Stimulated activated CD8-positive, alpha-beta memory T cell treated with anti-CD3 and anti-CD28 coated beads, Interleukin-7, amount 100 ng/mL, for 48 hours (primary cell): ENCODE measurements around the gene STEAP2.
"Not testable (repeated sequence)": the region's sequence is repeated elsewhere in the genome, so short reads cannot be mapped to it uniquely, and the experiment has no call there.

Experiments
- DNase-seq, 2 donors: peaks; one replicate each; pipeline ENCODE4 v3.0.0-alpha.2; 2020; ENCODE audit warnings: low read depth in 1 of 2; ENCODE audit errors: extremely low read depth in 1 of 2

The STEAP2 gene

DNA sequence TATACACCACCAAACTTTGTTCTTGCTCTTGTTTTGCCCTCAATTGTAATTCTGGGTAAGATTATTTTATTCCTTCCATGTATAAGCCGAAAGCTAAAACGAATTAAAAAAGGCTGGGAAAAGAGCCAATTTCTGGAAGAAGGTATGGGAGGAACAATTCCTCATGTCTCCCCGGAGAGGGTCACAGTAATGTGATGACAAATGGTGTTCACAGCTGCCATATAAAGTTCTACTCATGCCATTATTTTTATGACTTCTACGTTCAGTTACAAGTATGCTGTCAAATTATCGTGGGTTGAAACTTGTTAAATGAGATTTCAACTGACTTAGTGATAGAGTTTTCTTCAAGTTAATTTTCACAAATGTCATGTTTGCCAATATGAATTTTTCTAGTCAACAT, 20.9 kb downstream of the STEAP2 start:
- no peak for DNase-seq

DNA sequence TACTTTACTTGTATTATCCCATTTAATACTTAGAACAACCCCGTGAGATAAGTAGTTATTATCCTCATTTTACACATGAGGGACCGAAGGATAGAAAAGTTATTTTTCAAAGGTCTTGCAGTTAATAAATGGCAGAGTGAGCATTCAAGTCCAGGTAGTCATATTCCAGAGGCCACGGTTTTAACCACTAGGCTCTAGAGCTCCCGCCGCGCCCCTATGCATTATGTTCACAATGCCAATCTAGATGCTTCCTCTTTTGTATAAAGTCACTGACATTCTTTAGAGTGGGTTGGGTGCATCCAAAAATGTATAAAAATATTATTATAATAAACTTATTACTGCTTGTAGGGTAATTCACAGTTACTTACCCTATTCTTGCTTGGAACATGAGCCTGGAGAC, 22.0 kb downstream of the STEAP2 start:
- no peak for DNase-seq

DNA sequence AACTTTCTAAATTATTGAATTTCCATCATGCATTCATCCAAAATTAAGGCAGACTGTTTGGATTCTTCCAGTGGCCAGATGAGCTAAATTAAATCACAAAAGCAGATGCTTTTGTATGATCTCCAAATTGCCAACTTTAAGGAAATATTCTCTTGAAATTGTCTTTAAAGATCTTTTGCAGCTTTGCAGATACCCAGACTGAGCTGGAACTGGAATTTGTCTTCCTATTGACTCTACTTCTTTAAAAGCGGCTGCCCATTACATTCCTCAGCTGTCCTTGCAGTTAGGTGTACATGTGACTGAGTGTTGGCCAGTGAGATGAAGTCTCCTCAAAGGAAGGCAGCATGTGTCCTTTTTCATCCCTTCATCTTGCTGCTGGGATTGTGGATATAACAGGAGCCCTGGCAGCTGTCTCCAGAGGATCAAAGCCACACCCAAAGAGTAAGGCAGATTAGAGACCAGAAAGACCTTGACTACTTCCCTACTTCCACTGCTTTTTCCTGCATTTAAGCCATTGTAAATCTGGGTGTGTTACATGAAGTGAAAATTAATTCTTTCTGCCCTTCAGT, 25.3 kb downstream of the STEAP2 start:
- DNase-seq = no peak

DNA sequence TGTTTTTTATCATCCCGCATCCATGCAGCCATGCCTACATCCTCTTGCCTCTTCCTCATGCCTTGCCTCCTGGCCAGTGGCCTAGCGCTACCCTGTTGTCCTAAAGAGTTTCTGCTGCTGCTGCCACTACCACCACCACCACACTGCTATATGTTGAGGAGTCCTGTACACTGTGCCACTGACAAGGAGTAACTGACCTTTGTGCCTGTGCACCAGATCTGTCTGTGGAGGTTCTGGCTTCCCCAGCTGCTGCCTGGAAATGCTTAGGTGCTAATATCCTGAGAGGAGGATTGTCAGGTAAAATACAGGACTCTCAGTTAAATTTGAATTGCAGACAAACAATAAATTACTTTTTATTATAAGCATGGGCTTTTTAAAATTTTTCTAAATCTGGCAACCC, 26.5 kb downstream of the STEAP2 start:
- no peak for DNase-seq

DNA sequence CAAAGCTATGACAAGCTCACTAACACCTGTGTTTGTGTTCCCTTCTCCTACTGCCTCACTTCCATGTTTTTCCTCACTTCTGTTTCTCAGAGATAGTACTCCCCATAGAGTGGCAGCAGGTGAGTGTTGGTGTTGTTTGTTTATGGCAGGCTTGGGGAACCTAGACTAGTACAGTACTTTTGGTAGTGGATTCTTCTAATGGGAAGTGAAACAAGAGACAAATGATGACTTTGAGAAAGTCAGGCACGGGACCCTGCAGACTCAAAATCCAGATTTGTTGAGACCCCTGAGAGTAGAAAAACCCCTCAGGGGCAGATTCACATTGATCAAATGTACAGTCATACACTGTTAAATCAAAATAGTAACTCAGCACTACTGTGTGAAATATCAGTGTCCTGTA, 27.0 kb downstream of the STEAP2 start:
- no peak for DNase-seq

DNA sequence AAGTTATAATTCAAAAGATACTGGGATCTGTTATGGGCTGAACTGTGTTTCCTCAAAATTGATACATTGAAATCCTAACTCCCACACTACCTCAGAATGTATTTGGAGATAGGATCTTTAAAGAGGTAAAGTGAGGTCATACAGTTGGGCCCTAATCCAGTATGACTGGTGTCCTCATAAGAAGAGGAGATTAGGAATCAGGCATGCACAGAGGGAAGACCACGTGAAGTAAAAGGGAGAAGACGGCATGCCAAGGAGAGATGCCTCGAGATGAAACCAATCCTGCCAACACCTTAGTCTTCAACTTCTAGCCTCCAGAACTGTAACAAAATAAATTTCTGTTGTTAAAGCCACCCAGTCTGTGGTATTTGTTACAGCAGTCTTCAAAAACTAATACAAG, 27.5 kb downstream of the STEAP2 start:
- DNase-seq = no peak

DNA sequence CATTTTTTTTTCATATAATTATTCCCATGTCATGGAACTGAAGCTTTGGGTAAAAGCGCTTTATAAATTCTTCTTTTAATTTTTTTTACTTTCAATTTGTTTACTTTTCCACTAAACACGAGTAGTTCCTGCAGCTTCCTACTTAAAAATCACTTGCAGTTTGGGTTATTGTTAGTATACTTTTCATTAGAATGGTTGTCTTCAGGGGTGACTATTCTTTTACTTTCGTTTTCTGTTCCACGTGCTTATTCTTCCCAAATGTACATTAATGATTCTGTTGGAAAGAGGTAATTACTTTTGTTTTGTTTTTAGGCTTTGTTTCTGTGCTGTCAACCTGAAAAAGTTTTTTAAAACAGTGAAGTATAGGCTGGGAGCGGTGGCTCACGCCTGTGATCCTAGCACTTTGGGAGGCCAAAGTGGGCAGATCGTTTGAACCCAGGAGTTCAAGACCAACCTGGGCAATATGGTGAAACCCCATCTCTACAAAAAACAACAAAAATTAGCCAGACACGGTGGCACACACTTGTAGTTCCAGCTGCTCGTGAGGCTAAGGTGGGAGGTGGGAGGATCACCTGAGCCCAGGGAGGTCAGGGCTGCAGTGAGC, 28.2 kb downstream of the STEAP2 start:
- DNase-seq = no peak

DNA sequence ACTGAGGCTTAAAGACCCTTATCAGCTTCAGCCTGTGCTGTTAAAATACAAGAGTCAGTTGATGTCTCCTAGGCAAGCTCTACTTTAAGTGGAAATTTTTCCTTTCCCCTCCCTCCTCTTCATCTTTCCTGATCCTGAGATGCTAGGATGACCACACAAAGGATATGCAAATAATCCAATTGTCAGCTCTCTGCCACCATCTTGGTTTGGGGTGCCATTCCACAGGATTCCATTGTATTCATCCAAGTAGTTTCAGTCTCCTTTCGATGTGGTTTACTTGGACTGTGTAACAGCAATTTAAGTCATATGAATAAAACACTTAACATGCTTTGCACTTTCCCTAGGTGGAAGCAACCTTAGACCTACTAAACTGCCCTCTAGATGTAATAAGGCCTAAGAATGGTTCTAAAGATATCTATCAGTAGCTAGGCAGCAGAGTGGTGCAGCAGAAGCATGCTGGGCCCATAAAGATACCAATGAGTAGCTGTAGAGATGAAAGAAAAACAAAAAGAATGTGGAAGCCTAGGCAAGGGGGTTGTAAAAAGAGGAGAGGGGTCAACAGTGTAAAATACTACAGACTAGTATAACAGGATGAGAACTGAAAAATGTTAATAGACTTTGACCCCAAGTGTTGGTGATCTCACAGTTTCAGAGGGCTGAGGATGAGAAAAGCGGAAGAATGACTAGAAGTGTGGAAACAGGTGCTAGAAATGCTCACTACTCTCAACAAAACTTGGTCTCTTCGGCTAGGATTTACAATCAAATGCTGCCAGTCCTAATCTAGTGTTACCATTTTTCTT, 31.0 kb downstream of the STEAP2 start:
- DNase-seq = no peak

DNA sequence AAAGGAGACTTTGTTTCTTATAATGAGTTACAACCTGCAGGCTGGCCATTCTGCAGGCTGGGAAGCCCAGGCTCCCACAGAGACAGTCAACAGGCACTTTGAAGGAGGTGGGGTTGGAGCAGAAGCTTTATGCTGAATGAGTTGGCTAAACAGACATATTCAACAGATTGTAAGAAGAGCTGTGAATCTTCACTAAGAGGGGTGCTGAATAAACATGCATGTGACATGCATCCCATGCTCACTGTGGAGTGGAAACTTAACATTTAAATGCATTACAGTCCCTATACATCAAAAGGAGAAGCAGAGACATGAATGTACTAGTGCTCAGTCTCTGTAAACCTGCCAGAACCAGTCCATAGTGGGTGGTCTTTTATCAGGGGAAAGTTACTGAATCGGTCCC, 32.0 kb downstream of the STEAP2 start:
- no peak for DNase-seq

DNA sequence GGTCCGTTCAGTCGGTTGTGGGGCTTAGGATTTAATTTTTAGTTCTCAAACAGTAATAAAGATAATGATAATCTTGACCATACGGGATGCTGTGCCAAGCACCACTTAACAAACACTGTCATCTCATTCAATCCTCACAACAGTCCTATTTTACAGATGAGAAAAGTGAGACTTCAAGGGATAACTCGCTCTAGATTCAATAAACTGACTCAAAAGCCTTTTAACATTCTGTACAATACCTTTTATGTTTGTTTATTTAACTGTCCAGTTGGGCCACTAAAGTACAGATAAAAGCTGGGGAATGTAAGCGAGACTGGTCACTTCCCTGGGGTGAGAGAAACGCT, 33.0 kb downstream of the STEAP2 start:
- DNase-seq = no peak

DNA sequence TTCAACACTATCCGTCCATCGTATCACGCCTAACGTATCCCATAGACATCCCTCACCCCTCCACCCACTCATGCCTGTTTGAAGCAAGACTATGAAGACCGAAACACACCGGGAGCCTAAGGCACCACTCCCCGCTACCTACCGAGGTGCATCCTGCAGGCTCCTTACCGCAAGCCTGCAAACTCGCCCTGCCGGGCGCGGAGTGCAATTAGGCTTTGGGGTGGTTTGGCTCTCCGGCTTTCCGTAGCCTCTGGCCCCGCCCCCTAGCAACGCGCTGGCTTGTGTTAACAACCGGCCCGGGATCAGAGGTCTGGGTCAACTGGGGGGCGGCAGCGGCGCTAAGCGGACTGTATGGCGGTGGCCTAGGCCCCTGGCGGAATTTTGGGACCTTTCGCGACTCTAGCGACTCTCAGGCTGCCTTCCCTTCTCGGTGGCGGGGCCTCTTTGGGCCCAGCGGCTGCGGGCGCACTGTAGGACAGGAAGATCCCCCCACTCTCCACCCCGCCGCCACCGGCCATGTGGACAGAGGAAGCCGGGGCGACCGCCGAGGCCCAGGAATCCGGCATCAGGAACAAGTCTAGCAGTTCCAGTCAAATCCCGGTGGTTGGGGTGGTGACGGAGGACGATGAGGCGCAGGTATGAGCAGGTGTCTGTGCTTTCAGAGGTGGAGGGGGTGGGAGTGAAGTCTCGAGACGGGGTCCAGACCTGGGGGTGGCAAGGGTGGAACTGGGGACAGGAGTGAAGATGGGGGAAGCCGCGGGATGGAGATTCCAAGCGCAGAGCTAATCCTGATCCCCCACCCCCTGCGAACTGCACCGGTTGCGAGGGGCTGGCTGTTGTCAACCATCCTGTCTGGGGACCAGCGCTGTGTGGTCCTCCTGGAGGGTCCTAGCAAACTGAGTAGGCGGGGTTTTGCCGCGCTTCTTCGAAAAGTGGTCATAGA, 33.6 kb downstream of the STEAP2 start, which contains the start of gene CFAP69:
TSS of gene CFAP69 (plus strand) at position 266 of the 943 bp plus-strand sequence. CDS start at position 517, 251 bp downstream.
- peak; percentile 66 to 82 for DNase-seq

DNA sequence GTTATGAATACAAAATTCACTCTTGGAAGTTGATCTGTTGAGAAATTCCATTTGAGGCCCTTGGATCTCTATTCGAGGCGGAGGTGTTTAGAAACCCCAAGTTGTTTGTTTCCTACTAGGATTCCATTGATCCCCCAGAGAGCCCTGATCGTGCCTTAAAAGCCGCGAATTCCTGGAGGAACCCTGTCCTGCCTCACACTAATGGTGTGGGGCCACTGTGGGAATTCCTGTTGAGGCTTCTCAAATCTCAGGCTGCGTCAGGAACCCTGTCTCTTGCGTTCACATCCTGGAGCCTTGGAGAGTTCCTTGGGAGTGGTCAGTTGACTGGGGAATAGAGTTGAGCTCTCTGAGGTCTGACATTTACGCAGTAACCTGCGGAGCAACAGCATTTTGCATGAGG, 34.6 kb downstream of the STEAP2 start:
- DNase-seq = no peak

DNA sequence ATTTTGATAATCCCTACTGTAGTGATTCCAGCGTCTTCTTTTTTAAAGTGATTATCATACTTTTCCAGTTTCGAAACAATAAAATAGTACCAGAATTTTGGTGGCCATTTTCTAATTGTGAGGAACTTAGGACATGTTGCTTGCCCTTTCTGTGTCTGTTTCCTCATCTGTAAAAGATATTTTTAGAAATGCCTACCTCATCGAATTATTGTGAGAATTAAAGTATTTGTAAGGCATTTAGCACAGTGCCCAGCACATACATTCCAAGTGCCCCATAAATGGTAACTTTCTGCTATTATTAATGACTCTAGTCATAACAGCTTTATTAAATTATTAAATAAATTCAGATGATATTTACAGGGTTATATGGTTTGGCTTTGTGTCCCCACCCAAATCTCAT, 37.2 kb downstream of the STEAP2 start:
- DNase-seq = no peak

DNA sequence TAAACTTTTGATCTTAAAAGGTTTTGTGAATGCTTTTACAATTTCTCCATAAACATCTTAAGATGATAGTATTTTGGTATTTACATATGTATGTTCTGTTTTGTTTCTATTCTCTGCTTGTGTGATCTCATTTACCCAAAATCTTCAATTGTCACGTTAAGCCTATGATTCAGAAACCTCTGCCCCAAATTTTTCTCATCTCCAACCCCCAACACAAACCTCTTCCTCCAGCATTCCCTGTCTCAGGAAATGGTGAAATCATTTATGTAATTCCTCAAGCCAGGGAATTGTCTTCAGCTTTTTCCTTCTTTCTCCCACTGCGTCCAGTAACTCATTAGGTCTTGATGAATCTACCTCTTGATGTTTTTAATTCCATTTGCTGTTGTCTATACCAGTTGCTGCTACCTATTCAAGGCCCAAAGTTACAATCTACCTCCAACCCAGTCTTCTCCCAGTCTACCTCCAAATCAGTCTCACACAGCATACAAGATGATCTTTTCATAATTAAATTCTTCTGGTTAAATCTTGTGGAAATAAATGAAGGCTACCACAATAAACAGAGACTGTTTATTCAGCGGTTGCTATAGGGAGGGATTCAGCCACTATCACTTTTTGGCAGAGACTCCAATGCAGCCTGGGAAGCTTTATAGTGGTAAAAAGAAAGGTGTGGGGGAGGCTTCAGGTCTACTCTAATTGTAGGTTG, 39.2 kb downstream of the STEAP2 start:
- DNase-seq = no peak

DNA sequence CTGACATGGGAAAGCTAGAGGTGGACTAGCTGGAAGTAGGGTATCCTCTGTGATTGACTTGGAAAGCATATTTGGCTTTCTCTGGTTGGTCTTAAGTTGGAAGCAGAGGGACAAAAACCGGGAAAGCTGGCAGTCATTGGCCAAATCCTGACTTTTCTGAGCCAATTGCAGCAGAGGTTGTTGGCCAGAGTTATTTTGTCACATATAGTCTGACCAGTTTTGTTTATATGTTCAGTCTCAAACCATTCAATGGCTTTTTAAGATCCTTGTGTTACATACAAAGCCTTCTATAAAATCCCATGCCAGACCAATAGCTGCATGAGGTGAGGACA, 39.7 kb downstream of the STEAP2 start:
- DNase-seq = no peak

DNA sequence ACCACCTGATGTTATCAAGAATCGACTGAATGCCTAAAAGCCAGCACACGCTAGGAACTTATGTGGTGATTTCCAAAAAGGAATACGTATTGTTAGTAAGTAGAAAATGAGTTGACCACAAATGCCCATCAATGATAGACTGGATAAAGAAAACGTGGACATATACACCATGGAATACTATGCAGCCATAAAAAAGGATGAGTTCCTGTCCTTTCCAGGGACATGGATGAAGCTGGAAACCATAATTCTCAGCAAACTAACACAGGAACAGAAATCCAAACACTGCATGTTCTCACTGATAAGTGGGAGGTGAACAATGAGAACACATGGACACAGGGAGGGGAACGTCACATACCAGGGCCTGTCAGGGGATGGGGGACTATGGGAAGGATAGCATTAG, 44.5 kb downstream of the STEAP2 start:
- DNase-seq = not testable (repeated sequence)

DNA sequence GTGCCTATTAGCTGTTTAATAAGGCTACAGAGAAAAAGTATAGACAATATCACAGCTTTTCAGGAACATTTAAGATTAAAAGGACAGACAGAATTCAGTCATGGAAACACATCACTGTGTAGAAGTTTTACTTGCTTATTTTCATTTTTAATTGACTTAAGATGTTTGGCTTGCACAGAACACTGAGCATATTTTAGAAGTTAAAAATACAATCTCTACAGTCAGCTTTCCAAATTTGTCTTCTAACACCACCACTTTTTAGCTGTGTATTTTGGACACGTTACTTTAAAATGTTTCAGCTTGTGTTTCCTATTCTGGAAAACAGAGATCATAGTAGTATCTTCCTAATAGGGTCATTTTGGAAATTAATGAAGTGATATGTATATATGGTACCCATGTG, 45.2 kb downstream of the STEAP2 start:
- DNase-seq = no peak

DNA sequence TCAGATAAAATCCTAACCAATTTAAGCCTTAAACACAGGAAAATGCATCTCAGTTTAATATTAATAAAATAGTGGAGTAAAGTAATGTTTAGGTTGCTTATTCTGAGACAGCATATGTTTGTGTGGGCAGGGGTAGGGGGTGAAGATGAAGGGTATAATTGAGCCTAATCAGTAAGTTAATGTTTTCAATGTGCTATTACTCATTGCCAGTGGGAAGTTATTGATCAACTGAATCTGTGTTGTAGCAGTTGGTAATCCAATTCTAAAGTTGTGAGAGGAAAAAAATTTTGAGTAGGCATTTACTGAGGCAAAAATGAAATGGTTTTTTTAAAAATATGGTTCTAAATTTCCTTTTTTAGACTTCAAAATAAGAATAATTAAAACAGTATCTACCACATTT, 49.9 kb downstream of the STEAP2 start:
- DNase-seq = no peak

DNA sequence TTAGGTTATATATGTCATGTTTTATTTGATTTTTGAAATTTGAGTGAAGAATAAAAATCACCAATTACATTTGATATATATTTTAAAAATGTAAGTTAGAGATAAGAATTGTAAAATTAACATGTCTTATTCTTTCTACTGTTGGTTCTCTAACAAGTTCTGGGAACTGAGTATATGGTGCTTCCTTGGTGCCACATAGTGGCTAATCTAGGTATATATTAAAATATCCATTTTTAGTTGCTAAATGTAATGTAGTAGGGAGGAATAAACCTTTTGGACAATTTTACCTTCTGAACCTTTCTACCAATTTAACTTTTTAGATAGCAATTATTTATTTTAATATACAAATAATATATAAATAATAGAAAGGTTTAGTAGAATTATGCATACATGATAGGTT, 50.9 kb downstream of the STEAP2 start:
- no peak for DNase-seq

DNA sequence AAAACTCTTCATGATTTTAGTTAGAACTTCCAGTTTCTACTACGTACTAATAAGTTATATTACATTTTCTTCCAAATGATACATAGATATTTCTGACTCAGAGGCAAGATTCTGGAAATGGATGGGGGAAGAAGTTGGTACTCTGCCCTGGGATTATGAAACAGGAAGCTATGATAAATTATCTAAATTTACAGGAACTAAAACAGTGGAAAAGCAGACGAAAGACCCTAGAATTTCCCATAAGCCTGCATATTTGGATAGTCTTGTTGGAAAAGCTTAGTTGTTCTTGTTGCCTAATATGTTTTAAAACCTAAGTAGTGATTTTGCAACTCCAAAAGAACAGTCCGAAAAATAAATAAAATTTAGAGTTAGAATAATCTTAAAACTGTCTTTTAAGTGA, 55.3 kb downstream of the STEAP2 start:
- no peak for DNase-seq
